GM12874 (cell line): Measurements from ENCODE around the gene BRMS1.

ENCODE experiments used
- TF ChIP-seq, protein P1 (sequence below): IDR thresholded peaks from 2 replicates; pipeline ENCODE4 v1.5.1; 2011; ENCODE audit warnings: low read depth, mild to moderate bottlenecking, control low read depth, low read length, moderate library complexity; ENCODE audit not compliant: insufficient read depth

BRMS1 gene

GRCh38 chr11:66297610-66298009 lies 47.3 kb downstream of the BRMS1 start:
- TF ChIP-seq, protein P1, sequence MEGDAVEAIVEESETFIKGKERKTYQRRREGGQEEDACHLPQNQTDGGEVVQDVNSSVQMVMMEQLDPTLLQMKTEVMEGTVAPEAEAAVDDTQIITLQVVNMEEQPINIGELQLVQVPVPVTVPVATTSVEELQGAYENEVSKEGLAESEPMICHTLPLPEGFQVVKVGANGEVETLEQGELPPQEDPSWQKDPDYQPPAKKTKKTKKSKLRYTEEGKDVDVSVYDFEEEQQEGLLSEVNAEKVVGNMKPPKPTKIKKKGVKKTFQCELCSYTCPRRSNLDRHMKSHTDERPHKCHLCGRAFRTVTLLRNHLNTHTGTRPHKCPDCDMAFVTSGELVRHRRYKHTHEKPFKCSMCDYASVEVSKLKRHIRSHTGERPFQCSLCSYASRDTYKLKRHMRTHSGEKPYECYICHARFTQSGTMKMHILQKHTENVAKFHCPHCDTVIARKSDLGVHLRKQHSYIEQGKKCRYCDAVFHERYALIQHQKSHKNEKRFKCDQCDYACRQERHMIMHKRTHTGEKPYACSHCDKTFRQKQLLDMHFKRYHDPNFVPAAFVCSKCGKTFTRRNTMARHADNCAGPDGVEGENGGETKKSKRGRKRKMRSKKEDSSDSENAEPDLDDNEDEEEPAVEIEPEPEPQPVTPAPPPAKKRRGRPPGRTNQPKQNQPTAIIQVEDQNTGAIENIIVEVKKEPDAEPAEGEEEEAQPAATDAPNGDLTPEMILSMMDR, result no peak

DNA sequence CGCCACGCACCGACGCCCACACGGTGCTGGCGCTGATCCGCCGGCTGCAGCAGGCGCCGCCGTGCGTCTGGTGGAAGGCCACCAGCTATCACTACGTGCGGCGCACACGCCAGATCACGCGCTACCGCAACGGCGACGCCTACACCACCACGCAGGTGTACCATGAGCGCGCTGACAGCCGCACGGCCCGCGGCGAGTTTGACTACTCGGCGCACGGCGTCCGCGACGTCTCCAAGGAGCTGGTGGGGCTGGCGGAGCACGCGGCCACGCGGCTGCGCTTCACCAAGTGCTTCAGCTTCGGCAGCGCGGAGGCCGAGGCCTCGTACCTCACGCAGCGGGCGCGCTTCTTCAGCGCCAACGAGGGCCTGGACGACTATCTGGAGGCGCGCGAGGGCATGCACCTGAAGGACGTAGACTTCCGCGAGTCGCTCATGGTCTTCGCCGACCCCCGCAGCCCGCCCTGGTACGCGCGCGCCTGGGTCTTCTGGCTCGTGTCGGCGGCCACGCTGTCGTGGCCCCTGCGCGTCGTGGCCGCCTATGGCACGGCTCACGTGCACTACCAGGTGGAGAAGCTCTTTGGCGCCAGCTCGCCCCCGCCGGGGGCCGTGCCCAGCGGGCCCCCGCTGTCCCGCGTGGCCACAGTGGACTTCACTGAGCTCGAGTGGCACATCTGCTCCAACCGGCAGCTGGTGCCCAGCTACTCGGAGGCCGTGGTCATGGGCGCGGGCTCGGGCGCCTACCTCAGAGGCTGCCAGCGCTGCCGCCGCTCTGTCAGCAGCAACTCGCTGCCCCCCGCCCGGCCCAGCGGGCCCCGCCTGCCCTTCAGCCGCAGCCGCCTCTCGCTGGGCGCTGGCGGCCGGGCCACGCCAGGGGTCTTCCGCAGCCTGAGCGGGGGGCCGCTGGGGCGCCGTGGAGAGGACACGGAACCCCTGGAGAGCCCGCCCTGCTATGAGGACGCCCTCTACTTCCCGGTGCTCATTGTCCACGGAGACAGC lies 50.0 kb downstream of the BRMS1 start:
- TF ChIP-seq, protein P1, result no peak

- TF ChIP-seq, protein P1, result no peak
Measured at GRCh38 chr11:66293777-66294625, 50.9 kb downstream of the BRMS1 start.

DNA sequence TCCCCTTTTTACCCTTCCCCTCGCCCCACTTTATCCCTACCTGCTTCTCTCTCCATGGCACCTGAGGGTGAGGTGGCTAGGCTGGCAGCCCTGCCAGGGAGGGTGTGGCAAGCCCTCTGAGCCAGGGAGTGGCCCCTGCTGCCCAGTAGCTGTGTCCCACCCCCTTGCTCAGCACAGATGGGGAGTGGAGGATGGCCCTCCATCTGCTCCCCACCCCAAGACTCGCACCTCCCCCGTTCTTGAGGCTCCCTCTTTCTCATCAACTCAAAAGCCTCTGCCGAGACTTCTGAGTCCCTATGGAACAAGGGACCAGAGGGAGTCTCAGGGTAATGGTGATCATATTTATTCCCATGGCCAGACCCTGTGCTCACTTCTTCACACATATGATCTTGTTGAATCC lies 51.6 kb downstream of the BRMS1 start:
- TF ChIP-seq, protein P1, result no peak

- TF ChIP-seq, protein P1, result no peak
Measured at GRCh38 chr11:66292543-66293332, 52.2 kb downstream of the BRMS1 start.

GRCh38 chr11:66291706-66292542 lies 53.0 kb downstream of the BRMS1 start, which contains the start of gene TMEM151A:
TMEM151A (plus strand) TSS chr11:66291894; CDS start chr11:66292014, 120 bp downstream.
- TF ChIP-seq, protein P1, result no peak
